Measurements from ENCODE around the gene SPA17. TPM values are rescaled to one million over a fixed set of nuclear protein-coding genes. Genes with fewer than 3 reads are reported as not detected.

Gene SPA17
- total RNA-seq, 1 experiment from 2014 or later, result 4.2 TPM

GRCh38 chr11:124642628-124643027 is 31.1 kb upstream of the SPA17 start:
- BruUV-seq (replicated peaks), result no TSS peak
- no peak for TF ChIP-seq CTCF (IDR thresholded peaks at IDR 0.05; ENCODE audit: insufficient read depth in 1 of 2, low read depth in 1 of 2, low read length in 1 of 2, severe bottlenecking in 1 of 2, unreplicated experiment in 1 of 2)
- H3K4me1 Mint-ChIP-seq (ENCODE audit: low read depth, unreplicated experiment), result no peaks in the 10 kb centered on the region
- 0 out of 2 replicates have a peak, but pooled peaks cover 1% of the 10 kb centered on the region for H3K36me3 ChIP-seq (ENCODE audit: control insufficient read depth, insufficient read depth, low read length)
- H3K4me3 ChIP-seq (ENCODE audit: low read depth, low read length), result no peak overlapping the region
- H3K36me3 Mint-ChIP-seq (ENCODE audit: insufficient read depth, unreplicated experiment), result no peaks in the 10 kb centered on the region
- no peak overlapping the region for H3K4me3 Mint-ChIP-seq (ENCODE audit: unreplicated experiment)
- no peaks in the 10 kb centered on the region for H3K4me1 ChIP-seq
- H3K27me3 Mint-ChIP-seq (ENCODE audit: insufficient read depth, unreplicated experiment), result no peaks in the 10 kb centered on the region
- no peak for DNase-seq
- intact Hi-C loops (cut with micrococcal nuclease; ENCODE audit: unreplicated experiment), result no loop called here
- no peak overlapping the region for H3K27ac Mint-ChIP-seq (ENCODE audit: unreplicated experiment)
- H3K9me3 ChIP-seq, result no peaks in the 10 kb centered on the region
- H3K9me3 Mint-ChIP-seq (ENCODE audit: unreplicated experiment), result no peaks in the 10 kb centered on the region
- ChIA-PET POLR2A (no interaction called here), CTCF (interaction anchor here (1.3 to 3.1 kb wide), 3 partner anchors 104 to 234 kb away, joined by 3 to 12 read pairs (median 4); no protein-coding TSS in a partner anchor)
- H3K27me3 ChIP-seq (replicated peaks; ENCODE audit: control insufficient read depth, insufficient read depth, low read length), result no peaks in the 10 kb centered on the region

GRCh38 chr11:124643042-124643604 is 30.6 kb upstream of the SPA17 start:
- 0 out of 2 replicates have a peak, but pooled peaks cover 1% of the 10 kb centered on the region for H3K36me3 ChIP-seq (ENCODE audit: control insufficient read depth, insufficient read depth, low read length)
- ChIA-PET CTCF (interaction anchor here (0.6 to 3.1 kb wide), 6 partner anchors 22 to 790 kb away, joined by 3 to 12 read pairs (median 4); partner anchors contain the start of gene ESAM), POLR2A (no interaction called here)
- Mint-ChIP-seq H3K4me1 (ENCODE audit: low read depth, unreplicated experiment) (no peaks in the 10 kb centered on the region), H3K4me3 (ENCODE audit: unreplicated experiment) (no peak overlapping the region), H3K27ac (ENCODE audit: unreplicated experiment) (no peak overlapping the region), H3K9me3 (ENCODE audit: unreplicated experiment) (no peaks in the 10 kb centered on the region), H3K36me3 (ENCODE audit: insufficient read depth, unreplicated experiment) (no peaks in the 10 kb centered on the region), H3K27me3 (ENCODE audit: insufficient read depth, unreplicated experiment) (no peaks in the 10 kb centered on the region)
- H3K4me3 ChIP-seq (ENCODE audit: low read depth, low read length), result no peak overlapping the region
- intact Hi-C loops (cut with micrococcal nuclease; ENCODE audit: unreplicated experiment), result no loop called here
- H3K4me1 ChIP-seq, result no peaks in the 10 kb centered on the region
- H3K9me3 ChIP-seq, result no peaks in the 10 kb centered on the region
- H3K27me3 ChIP-seq (replicated peaks; ENCODE audit: control insufficient read depth, insufficient read depth, low read length), result no peaks in the 10 kb centered on the region
- no peak for DNase-seq
- no peak for TF ChIP-seq CTCF (IDR thresholded peaks at IDR 0.05; ENCODE audit: insufficient read depth in 1 of 2, low read depth in 1 of 2, low read length in 1 of 2, severe bottlenecking in 1 of 2, unreplicated experiment in 1 of 2)
- BruUV-seq (replicated peaks), result no TSS peak

GRCh38 chr11:124643605-124644425 is 29.9 kb upstream of the SPA17 start:
- Mint-ChIP-seq H3K4me3 (ENCODE audit: unreplicated experiment) (no peak overlapping the region), H3K9me3 (ENCODE audit: unreplicated experiment) (no peaks in the 10 kb centered on the region), H3K36me3 (ENCODE audit: insufficient read depth, unreplicated experiment) (no peaks in the 10 kb centered on the region), H3K27ac (ENCODE audit: unreplicated experiment) (no peak overlapping the region), H3K4me1 (ENCODE audit: low read depth, unreplicated experiment) (no peaks in the 10 kb centered on the region), H3K27me3 (ENCODE audit: insufficient read depth, unreplicated experiment) (no peaks in the 10 kb centered on the region)
- Histone ChIP-seq H3K9me3 (no peaks in the 10 kb centered on the region), H3K4me3 (ENCODE audit: low read depth, low read length) (no peak overlapping the region), H3K36me3 (ENCODE audit: control insufficient read depth, insufficient read depth, low read length) (no peaks in the 10 kb centered on the region), H3K4me1 (no peaks in the 10 kb centered on the region), H3K27me3 (replicated peaks; ENCODE audit: control insufficient read depth, insufficient read depth, low read length) (no peaks in the 10 kb centered on the region)
- ChIA-PET POLR2A (interaction anchor here (0.6 kb wide), 1 partner anchor 21 kb away, joined by 4 read pairs; no protein-coding TSS in a partner anchor), CTCF (interaction anchor here (0.6 to 3.1 kb wide), 10 partner anchors 21 to 789 kb away, joined by 3 to 12 read pairs (median 4); partner anchors contain the start of genes ESAM and NRGN)
- DNase-seq, result no peak
- no peak for TF ChIP-seq CTCF (IDR thresholded peaks at IDR 0.05; ENCODE audit: insufficient read depth in 1 of 2, low read depth in 1 of 2, low read length in 1 of 2, severe bottlenecking in 1 of 2, unreplicated experiment in 1 of 2)
- BruUV-seq (replicated peaks), result no TSS peak
- intact Hi-C loops (cut with micrococcal nuclease; ENCODE audit: unreplicated experiment), result loop anchor here (1.0 to 2.0 kb wide), 7 partner anchors 25 to 241 kb away; no protein-coding TSS in a partner anchor

All from Caco-2 (cell line).